NT2/D1 (cell line): Measurements from ENCODE around the gene FBXL7.

Experiments used
- SUZ12 ChIP-seq: IDR thresholded peaks from 2 replicates; pipeline ENCODE4 v1.6.1; 2011; ENCODE audit not compliant: insufficient read length, insufficient read depth; ENCODE audit errors: extremely low read depth
- YY1 ChIP-seq: IDR thresholded peaks from 2 replicates; pipeline ENCODE4 v1.6.1; 2011; ENCODE audit not compliant: insufficient read length, insufficient read depth

DNA sequence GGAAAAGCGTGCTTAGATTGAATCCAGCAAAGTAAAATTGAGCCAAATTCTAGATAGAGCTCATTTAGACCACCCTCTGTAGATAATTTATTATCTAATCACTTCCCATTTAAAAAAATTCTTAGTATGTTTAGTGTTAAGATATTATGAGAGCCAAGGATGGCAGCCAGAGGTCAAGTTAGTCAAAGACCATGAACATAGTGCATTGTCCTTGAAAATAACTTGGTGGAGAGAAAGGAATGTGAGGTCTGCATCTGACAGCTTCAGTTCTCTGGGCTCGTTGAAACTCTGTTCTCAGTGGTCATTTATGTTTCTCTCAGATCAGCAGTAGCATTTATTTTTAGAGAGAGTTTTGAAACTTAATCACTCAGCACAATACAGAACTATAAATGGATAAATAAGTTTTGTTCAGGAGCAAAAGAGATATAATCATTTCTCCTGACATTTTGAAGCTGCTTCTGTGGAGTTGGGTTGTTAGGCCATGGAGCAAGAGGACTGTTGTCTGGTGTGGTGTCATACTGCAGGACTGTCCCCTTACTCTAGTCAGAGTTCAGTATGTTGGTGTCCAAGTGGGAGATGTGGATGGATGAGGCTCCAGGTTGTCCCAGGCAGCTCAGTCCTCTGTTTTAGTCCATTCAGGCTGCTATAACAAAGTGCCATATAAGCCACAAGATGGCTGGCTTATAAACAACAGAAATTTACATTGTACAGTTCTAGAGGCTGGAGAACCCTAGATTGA is 337.7 kb downstream of the FBXL7 start:
- TF ChIP-seq YY1: no peak
- no peak for TF ChIP-seq SUZ12
